Urinary bladder (tissue), 2 donors: ENCODE measurements around the gene NLGN3. TPM values are rescaled to one million over a fixed set of nuclear protein-coding genes. Genes with fewer than 3 reads are reported as not detected.

Source experiments
- polyA plus RNA-seq: library from polyadenylated mRNA; stranded (reverse); fragments of 200-250 nt; gene quantifications from one replicate; pipeline ENCODE4 v1.2.3, GENCODE V29; 2013
- small RNA-seq: library from RNA; depleted of rRNA; stranded (forward); fragments of <200 nt; gene quantifications from one replicate; pipeline ENCODE3, GENCODE V24; 2014
- total RNA-seq: library from RNA; depleted of rRNA; stranded (reverse); fragments of >200 nt; gene quantifications from one replicate; pipeline ENCODE4 v1.2.3, GENCODE V29; 2014
- donor health status: healthy.

The NLGN3 gene
- total and polyA plus RNA-seq, 2 donors: 1.8 to 3.1 TPM

Small RNAs within 50 kb of the gene (small RNA-seq; reads per million reads assigned to genes)
- gene CXorf65: not detected

Other genes starting within 250 kb of the NLGN3 start
- not detected for gene TEX11, start 236.1 kb upstream of the NLGN3 start, total RNA-seq
- 0.06 TPM for gene TEX11, start 236.1 kb upstream of the NLGN3 start, polyA plus RNA-seq
- 2.2 TPM for gene SLC7A3, start 213.7 kb upstream of the NLGN3 start, total RNA-seq
- gene SLC7A3, start 213.7 kb upstream of the NLGN3 start, polyA plus RNA-seq: 2.5 TPM
- gene SNX12, start 76.5 kb upstream of the NLGN3 start, total RNA-seq: 45.8 TPM
- gene SNX12, start 76.5 kb upstream of the NLGN3 start, polyA plus RNA-seq: 54.8 TPM
- gene FOXO4, start 49.0 kb upstream of the NLGN3 start, total RNA-seq: 9.4 TPM
- 29.7 TPM for gene FOXO4, start 49.0 kb upstream of the NLGN3 start, polyA plus RNA-seq
- gene CXorf65, start 38.1 kb upstream of the NLGN3 start, total RNA-seq: not detected
- not detected for gene CXorf65, start 38.1 kb upstream of the NLGN3 start, polyA plus RNA-seq
- gene IL2RG, start 33.3 kb upstream of the NLGN3 start, total RNA-seq: 1.2 TPM
- gene IL2RG, start 33.3 kb upstream of the NLGN3 start, polyA plus RNA-seq: 3.2 TPM
- gene MED12, start 26.2 kb upstream of the NLGN3 start, total RNA-seq: 36.6 TPM
- 17.7 TPM for gene MED12, start 26.2 kb upstream of the NLGN3 start, polyA plus RNA-seq
- gene GJB1, start 78.4 kb downstream of the NLGN3 start, total RNA-seq: 0.79 TPM
- gene GJB1, start 78.4 kb downstream of the NLGN3 start, polyA plus RNA-seq: 0.34 TPM
- 16.9 TPM for gene ZMYM3, start 109.3 kb downstream of the NLGN3 start, total RNA-seq
- gene ZMYM3, start 109.3 kb downstream of the NLGN3 start, polyA plus RNA-seq: 15.9 TPM
- gene NONO, start 138.8 kb downstream of the NLGN3 start, total RNA-seq: 261 TPM
- gene NONO, start 138.8 kb downstream of the NLGN3 start, polyA plus RNA-seq: 179 TPM
- 19.6 TPM for gene ITGB1BP2, start 156.9 kb downstream of the NLGN3 start, total RNA-seq
- gene ITGB1BP2, start 156.9 kb downstream of the NLGN3 start, polyA plus RNA-seq: 11.1 TPM
- gene TAF1, start 221.5 kb downstream of the NLGN3 start, total RNA-seq: 54.1 TPM
- gene TAF1, start 221.5 kb downstream of the NLGN3 start, polyA plus RNA-seq: 21.4 TPM